ENCODE measurements around the gene SLC35E2B. TPM values are rescaled to one million over a fixed set of nuclear protein-coding genes. Genes with fewer than 3 reads are reported as not detected.
"Not testable (repeated sequence)": the region's sequence is repeated elsewhere in the genome, so short reads cannot be mapped to it uniquely, and the experiment has no call there.

Gene SLC35E2B
- total RNA-seq, 5 donors from 2014 or later (not counting 1 experiment from before 2014, with no cell fraction given) = 77.7 to 202 (median 128) TPM

GRCh38 chr1:1724035-1724864 lies 31.7 kb upstream of the SLC35E2B start, which contains the start of gene CDK11A:
Gene CDK11A (minus strand): TSS chr1:1724357. CDS start chr1:1722818, 1,539 bp downstream.
- H3K9me3 Mint-ChIP-seq; H3K27me3 Mint-ChIP-seq; H3K9me3 ChIP-seq; H3K27me3 ChIP-seq (replicated peaks in 1 of 2; ENCODE audit: control insufficient read depth in 2 of 2, extremely low read depth in 1 of 2, insufficient read depth in 2 of 2, low read length in 1 of 2): not testable (repeated sequence)
- WGBS (ENCODE audit: insufficient coverage) = 0% methylated on average over 38 of the region's 78 CpGs
- peak; percentile 89 to 94 (median 92) for ATAC-seq (replicated peaks in 1 of 4)
- peaks cover 9 to 26% (median 19%) of the 10 kb centered on the region in 3 donors for H3K4me1 Mint-ChIP-seq
- peak; percentile 86 to 100 (median 99) for DNase-seq
- peaks cover 12% of the 10 kb centered on the region for H3K36me3 Mint-ChIP-seq
- peak within 1 kb of the TSS; percentile 89 to 97 for H3K27ac Mint-ChIP-seq
- H3K4me1 ChIP-seq (ENCODE audit: control insufficient read depth in 1 of 2, extremely low read depth in 1 of 2, insufficient read depth in 2 of 2, low read length in 2 of 2) = peaks cover 6 to 19% of the 10 kb centered on the region in 2 experiments
- peak within 1 kb of the TSS; percentile 78 for H3K27ac ChIP-seq (ENCODE audit: low read length)
- ChIA-PET CTCF (interaction anchor here in 1 of 2 donors (0.6 kb wide), 1 partner anchor 31 kb away, joined by 4 read pairs; no protein-coding TSS in a partner anchor), POLR2A (interaction anchor here in 1 of 2 donors (0.6 kb wide), 1 partner anchor 66 kb away, joined by 3 read pairs; no protein-coding TSS in a partner anchor)
- H3K4me3 ChIP-seq (ENCODE audit: control insufficient read depth in 1 of 2, extremely low read depth in 1 of 2, low read length in 1 of 2) = peak within 1 kb of the TSS; percentile 38 to 76
- peak within 1 kb of the TSS; percentile 89 to 94 (median 93) for H3K4me3 Mint-ChIP-seq
- H3K36me3 ChIP-seq (ENCODE audit: control insufficient read depth in 2 of 2, extremely low read depth in 1 of 2, insufficient read depth in 1 of 2, low read length in 1 of 2) = peaks cover 0 to 19% of the 10 kb centered on the region in 2 donors

GRCh38 chr1:1721201-1721600 lies 28.6 kb upstream of the SLC35E2B start:
- DNase-seq (no peak), ATAC-seq (replicated peaks in 1 of 4) (no peak)
- Mint-ChIP-seq H3K4me3 (peak overlapping the region in 1 of 3 donors; percentile 2), H3K9me3 (no peaks in the 10 kb centered on the region), H3K27me3 (no peaks in the 10 kb centered on the region), H3K36me3 (peaks cover 28% of the 10 kb centered on the region), H3K27ac (no peak overlapping the region), H3K4me1 (peaks cover 0 to 12% (median 10%) of the 10 kb centered on the region in 3 donors)
- H3K9me3 ChIP-seq = no peaks in the 10 kb centered on the region
- ChIA-PET POLR2A (no interaction called here), CTCF (no interaction called here)
- H3K27me3 ChIP-seq (replicated peaks in 1 of 2; ENCODE audit: control insufficient read depth in 2 of 2, extremely low read depth in 1 of 2, insufficient read depth in 2 of 2, low read length in 1 of 2) = no peaks in the 10 kb centered on the region
- peaks cover 7 to 32% of the 10 kb centered on the region in 2 donors for H3K36me3 ChIP-seq (ENCODE audit: control insufficient read depth in 2 of 2, extremely low read depth in 1 of 2, insufficient read depth in 1 of 2, low read length in 1 of 2)
- peaks cover 0 to 7% of the 10 kb centered on the region in 2 experiments for H3K4me1 ChIP-seq (ENCODE audit: control insufficient read depth in 1 of 2, extremely low read depth in 1 of 2, insufficient read depth in 2 of 2, low read length in 2 of 2)
- no peak overlapping the region for H3K4me3 ChIP-seq (ENCODE audit: control insufficient read depth in 1 of 2, extremely low read depth in 1 of 2, low read length in 1 of 2)
- WGBS (ENCODE audit: insufficient coverage) = 100% methylated on average over 3 of the region's 7 CpGs
- no peak overlapping the region for H3K27ac ChIP-seq (ENCODE audit: low read length)

GRCh38 chr1:1715109-1715883 lies 22.7 kb upstream of the SLC35E2B start:
- H3K4me3 Mint-ChIP-seq; H3K4me1 ChIP-seq (ENCODE audit: control insufficient read depth in 1 of 2, extremely low read depth in 1 of 2, insufficient read depth in 2 of 2, low read length in 2 of 2); H3K27me3 Mint-ChIP-seq; H3K9me3 ChIP-seq; H3K4me3 ChIP-seq (ENCODE audit: control insufficient read depth in 1 of 2, extremely low read depth in 1 of 2, low read length in 1 of 2); H3K4me1 Mint-ChIP-seq; H3K9me3 Mint-ChIP-seq; H3K27ac Mint-ChIP-seq; DNase-seq; CTCF ChIA-PET; POLR2A ChIA-PET; ATAC-seq (replicated peaks in 1 of 4); H3K27me3 ChIP-seq (replicated peaks in 1 of 2; ENCODE audit: control insufficient read depth in 2 of 2, extremely low read depth in 1 of 2, insufficient read depth in 2 of 2, low read length in 1 of 2); H3K27ac ChIP-seq (ENCODE audit: low read length): not testable (repeated sequence)
- H3K36me3 Mint-ChIP-seq = peaks cover 34% of the 10 kb centered on the region
- H3K36me3 ChIP-seq (ENCODE audit: control insufficient read depth in 2 of 2, extremely low read depth in 1 of 2, insufficient read depth in 1 of 2, low read length in 1 of 2) = peaks cover 16 to 25% of the 10 kb centered on the region in 2 donors
- 92% methylated on average over 9 of the region's 18 CpGs for WGBS (ENCODE audit: insufficient coverage)

- H3K36me3 Mint-ChIP-seq; CTCF ChIA-PET; H3K27me3 ChIP-seq (replicated peaks in 1 of 2; ENCODE audit: control insufficient read depth in 2 of 2, extremely low read depth in 1 of 2, insufficient read depth in 2 of 2, low read length in 1 of 2); H3K9me3 ChIP-seq; H3K9me3 Mint-ChIP-seq; H3K4me3 ChIP-seq (ENCODE audit: control insufficient read depth in 1 of 2, extremely low read depth in 1 of 2, low read length in 1 of 2); H3K27me3 Mint-ChIP-seq; POLR2A ChIA-PET; H3K27ac ChIP-seq (ENCODE audit: low read length); ATAC-seq (replicated peaks in 1 of 4); H3K4me1 ChIP-seq (ENCODE audit: control insufficient read depth in 1 of 2, extremely low read depth in 1 of 2, insufficient read depth in 2 of 2, low read length in 2 of 2); DNase-seq; H3K4me1 Mint-ChIP-seq; H3K4me3 Mint-ChIP-seq; H3K27ac Mint-ChIP-seq: not testable (repeated sequence)
- H3K36me3 ChIP-seq (ENCODE audit: control insufficient read depth in 2 of 2, extremely low read depth in 1 of 2, insufficient read depth in 1 of 2, low read length in 1 of 2) = peaks cover 0 to 13% of the 10 kb centered on the region in 2 donors
- WGBS (ENCODE audit: insufficient coverage) = no CpG with 5 or more reads among the region's 20 CpGs
These were observed 15.3 kb upstream of the SLC35E2B start for GRCh38 chr1:1707897-1708296.

GRCh38 chr1:1707241-1707640 lies 14.6 kb upstream of the SLC35E2B start:
- ATAC-seq (replicated peaks in 1 of 4); H3K4me3 Mint-ChIP-seq; H3K27ac Mint-ChIP-seq; CTCF ChIA-PET; POLR2A ChIA-PET; H3K27me3 Mint-ChIP-seq; H3K27ac ChIP-seq (ENCODE audit: low read length); H3K4me1 ChIP-seq (ENCODE audit: control insufficient read depth in 1 of 2, extremely low read depth in 1 of 2, insufficient read depth in 2 of 2, low read length in 2 of 2); H3K36me3 Mint-ChIP-seq; H3K9me3 Mint-ChIP-seq; H3K9me3 ChIP-seq; H3K27me3 ChIP-seq (replicated peaks in 1 of 2; ENCODE audit: control insufficient read depth in 2 of 2, extremely low read depth in 1 of 2, insufficient read depth in 2 of 2, low read length in 1 of 2); H3K4me3 ChIP-seq (ENCODE audit: control insufficient read depth in 1 of 2, extremely low read depth in 1 of 2, low read length in 1 of 2); H3K4me1 Mint-ChIP-seq: not testable (repeated sequence)
- no CpG with 5 or more reads among the region's 23 CpGs for WGBS (ENCODE audit: insufficient coverage)
- H3K36me3 ChIP-seq (ENCODE audit: control insufficient read depth in 2 of 2, extremely low read depth in 1 of 2, insufficient read depth in 1 of 2, low read length in 1 of 2) = peaks cover 0 to 13% of the 10 kb centered on the region in 2 donors
- DNase-seq = peak in 1 of 35 experiments; percentile 4

- WGBS (ENCODE audit: insufficient coverage) = no CpG with 5 or more reads among the region's 10 CpGs
These were observed 13.0 kb upstream of the SLC35E2B start for GRCh38 chr1:1705623-1706022.

More at GRCh38 chr1:1705623-1706022, 13.0 kb upstream of the SLC35E2B start:
- H3K36me3 ChIP-seq (ENCODE audit: control insufficient read depth in 2 of 2, extremely low read depth in 1 of 2, insufficient read depth in 1 of 2, low read length in 1 of 2) = peaks cover 0 to 13% of the 10 kb centered on the region in 2 donors
- H3K9me3 Mint-ChIP-seq; POLR2A ChIA-PET; ATAC-seq (replicated peaks in 1 of 4); H3K9me3 ChIP-seq; H3K4me3 Mint-ChIP-seq; H3K27me3 ChIP-seq (replicated peaks in 1 of 2; ENCODE audit: control insufficient read depth in 2 of 2, extremely low read depth in 1 of 2, insufficient read depth in 2 of 2, low read length in 1 of 2); CTCF ChIA-PET; H3K36me3 Mint-ChIP-seq; H3K27ac ChIP-seq (ENCODE audit: low read length); H3K4me1 Mint-ChIP-seq; DNase-seq; H3K27ac Mint-ChIP-seq; H3K27me3 Mint-ChIP-seq; H3K4me1 ChIP-seq (ENCODE audit: control insufficient read depth in 1 of 2, extremely low read depth in 1 of 2, insufficient read depth in 2 of 2, low read length in 2 of 2); H3K4me3 ChIP-seq (ENCODE audit: control insufficient read depth in 1 of 2, extremely low read depth in 1 of 2, low read length in 1 of 2): not testable (repeated sequence)

Measured in T-cell (primary cell).